ENCODE results near the gene ZC3H6. TPM values are rescaled to one million over a fixed set of nuclear protein-coding genes. Genes with fewer than 3 reads are reported as not detected.

The ZC3H6 gene
- total and polyA plus RNA-seq, 7 experiments from 2014 or later, result 9.1 to 42.1 (median 18.7) TPM

Other genes starting within 250 kb of the ZC3H6 start
- gene TMEM87B, start 220.3 kb upstream of the ZC3H6 start, total RNA-seq, result 10 to 100 TPM; 14.0 to 26.9 (median 17.4) TPM
- gene TMEM87B, start 220.3 kb upstream of the ZC3H6 start, polyA plus RNA-seq, result 10 to 100 TPM in 1 of 2 donors, 1 to 10 TPM in 1; 7.3 to 11.1 TPM
- 10 to 100 TPM; 12.1 to 36.3 (median 20.5) TPM for gene FBLN7, start 137.2 kb upstream of the ZC3H6 start, total RNA-seq
- 10 to 100 TPM; 21.0 to 29.0 TPM for gene FBLN7, start 137.2 kb upstream of the ZC3H6 start, polyA plus RNA-seq
- gene ZC3H8, start 20.6 kb upstream of the ZC3H6 start, total RNA-seq, result 10 to 100 TPM in 4 of 5 experiments, 1 to 10 TPM in 1; 8.8 to 23.6 (median 17.2) TPM
- gene ZC3H8, start 20.6 kb upstream of the ZC3H6 start, polyA plus RNA-seq, result 10 to 100 TPM; 13.6 to 18.0 TPM
- 10 to 100 TPM in 4 of 5 experiments, 1 to 10 TPM in 1; 8.5 to 50.6 (median 28.0) TPM for gene RGPD8, start 158.0 kb downstream of the ZC3H6 start, total RNA-seq
- 1 to 10 TPM; 3.6 to 5.7 TPM for gene RGPD8, start 158.0 kb downstream of the ZC3H6 start, polyA plus RNA-seq
- gene TTL, start 206.6 kb downstream of the ZC3H6 start, total RNA-seq, result 10 to 100 TPM; 13.3 to 31.0 (median 14.8) TPM
- gene TTL, start 206.6 kb downstream of the ZC3H6 start, polyA plus RNA-seq, result 1 to 10 TPM; 1.1 to 1.3 TPM

All from naive thymus-derived CD4-positive, alpha-beta T cell (primary cell).